ENCODE results near the gene DPM3. TPM values are rescaled to one million over a fixed set of nuclear protein-coding genes. Genes with fewer than 3 reads are reported as not detected.

The DPM3 gene
- total and polyA plus RNA-seq, 11 donors = 46.1 to 216 (median 61.0) TPM

DNA sequence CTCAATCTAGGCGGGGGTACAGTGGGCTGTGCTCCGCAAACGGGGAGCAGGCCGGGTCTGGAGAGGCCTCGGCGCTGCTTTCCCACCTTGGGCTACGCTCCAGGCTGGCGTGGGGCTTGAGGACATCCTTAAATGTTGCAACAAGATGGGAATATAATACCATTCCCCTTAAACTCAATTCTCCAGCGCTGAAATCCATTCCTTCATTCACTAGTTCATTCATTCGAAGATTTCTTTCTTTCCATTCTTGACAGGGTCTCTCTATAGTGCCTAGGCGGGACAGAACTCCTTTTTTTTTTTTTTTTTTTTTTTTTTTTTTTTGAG is 261 bp upstream of the DPM3 start:
- no peak for TF ChIP-seq POLR2A (IDR thresholded peaks at IDR 0.05)
- TF ChIP-seq, protein P1, sequence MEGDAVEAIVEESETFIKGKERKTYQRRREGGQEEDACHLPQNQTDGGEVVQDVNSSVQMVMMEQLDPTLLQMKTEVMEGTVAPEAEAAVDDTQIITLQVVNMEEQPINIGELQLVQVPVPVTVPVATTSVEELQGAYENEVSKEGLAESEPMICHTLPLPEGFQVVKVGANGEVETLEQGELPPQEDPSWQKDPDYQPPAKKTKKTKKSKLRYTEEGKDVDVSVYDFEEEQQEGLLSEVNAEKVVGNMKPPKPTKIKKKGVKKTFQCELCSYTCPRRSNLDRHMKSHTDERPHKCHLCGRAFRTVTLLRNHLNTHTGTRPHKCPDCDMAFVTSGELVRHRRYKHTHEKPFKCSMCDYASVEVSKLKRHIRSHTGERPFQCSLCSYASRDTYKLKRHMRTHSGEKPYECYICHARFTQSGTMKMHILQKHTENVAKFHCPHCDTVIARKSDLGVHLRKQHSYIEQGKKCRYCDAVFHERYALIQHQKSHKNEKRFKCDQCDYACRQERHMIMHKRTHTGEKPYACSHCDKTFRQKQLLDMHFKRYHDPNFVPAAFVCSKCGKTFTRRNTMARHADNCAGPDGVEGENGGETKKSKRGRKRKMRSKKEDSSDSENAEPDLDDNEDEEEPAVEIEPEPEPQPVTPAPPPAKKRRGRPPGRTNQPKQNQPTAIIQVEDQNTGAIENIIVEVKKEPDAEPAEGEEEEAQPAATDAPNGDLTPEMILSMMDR (IDR thresholded peaks at IDR 0.05) = peak in 1 of 12 donors; percentile 3
- H3K4me1 ChIP-seq = peaks cover 4 to 38% (median 25%) of the 10 kb centered on the region in 12 donors
- no peak for ATAC-seq
- no peaks in the 10 kb centered on the region for H3K27me3 ChIP-seq
- H3K9me3 ChIP-seq = no peaks in the 10 kb centered on the region
- intact Hi-C loops (cut with DNase I) = no loop called here
- peaks cover 0 to 15% (median 0%) of the 10 kb centered on the region in 9 donors for H3K36me3 ChIP-seq
- WGBS, 4 donors = 4 to 9% (median 6%) methylated on average over 11 of the region's 11 CpGs
- peak overlapping the region in 11 of 12 donors; percentile 37 to 97 (median 91) for H3K27ac ChIP-seq
- peak overlapping the region; percentile 62 to 96 (median 84) for H3K4me3 ChIP-seq
- no peak for DNase-seq

DNA sequence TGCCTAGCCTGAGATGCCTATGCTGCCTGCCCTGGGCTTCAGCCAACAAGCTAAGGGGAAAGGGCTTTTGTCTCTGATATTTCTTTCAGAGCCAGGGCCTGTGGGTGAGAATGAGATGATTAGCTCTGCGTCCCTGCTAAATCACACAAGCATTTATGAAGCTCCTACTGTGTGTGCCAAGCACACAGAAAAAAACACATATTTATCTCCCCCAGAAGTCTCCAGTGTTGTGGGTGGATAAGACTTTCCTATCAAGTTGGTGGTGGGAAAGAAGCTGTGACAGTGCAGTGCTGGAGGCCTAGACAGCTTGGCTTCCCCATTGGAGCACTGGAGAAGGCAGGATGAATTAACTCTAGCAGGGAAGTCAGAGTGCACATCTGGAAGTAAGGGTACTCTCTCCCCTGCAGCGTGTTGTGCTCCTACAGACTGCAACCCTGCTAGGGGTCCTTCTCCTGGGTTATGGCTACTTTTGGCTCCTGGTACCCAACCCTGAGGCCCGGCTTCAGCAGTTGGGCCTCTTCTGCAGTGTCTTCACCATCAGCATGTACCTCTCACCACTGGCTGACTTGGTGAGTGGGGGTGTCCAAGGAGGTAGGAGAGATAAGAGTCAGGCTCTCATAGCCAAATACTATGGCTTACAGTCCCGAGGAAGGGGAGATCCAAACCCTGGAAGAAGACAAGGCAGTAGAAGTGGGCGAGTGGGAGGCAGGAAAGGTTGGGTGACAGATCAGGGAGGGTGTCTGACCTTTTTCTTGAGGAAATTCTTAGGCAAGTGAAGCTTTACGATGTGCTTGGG is 3.0 kb downstream of the DPM3 start:
- H3K9me3 ChIP-seq = no peaks in the 10 kb centered on the region
- peaks cover 0 to 39% (median 26%) of the 10 kb centered on the region in 9 donors for H3K36me3 ChIP-seq
- TF ChIP-seq POLR2A (IDR thresholded peaks at IDR 0.05) = no peak
- TF ChIP-seq, protein P1 (IDR thresholded peaks at IDR 0.05) = no peak
- WGBS, 4 donors = 77 to 83% (median 80%) methylated on average over 6 of the region's 6 CpGs
- intact Hi-C loops (cut with DNase I) = loop anchor here in 2 of 10 donors (2.0 to 5.0 kb wide), 2 partner anchors 35 to 75 kb away; partner anchors contain the start of genes EFNA4 (in 1 of the 2), KRTCAP2 (in 1 of the 2) and TRIM46 (in 1 of the 2)
- peaks cover 16 to 68% (median 53%) of the 10 kb centered on the region in 12 donors for H3K4me1 ChIP-seq
- H3K4me3 ChIP-seq = peak overlapping the region in 6 of 12 donors; percentile 60 to 86 (median 71)
- ATAC-seq = no peak
- H3K27me3 ChIP-seq = no peaks in the 10 kb centered on the region
- DNase-seq = no peak
- peak overlapping the region in 11 of 12 donors; percentile 90 to 99 (median 97) for H3K27ac ChIP-seq

DNA sequence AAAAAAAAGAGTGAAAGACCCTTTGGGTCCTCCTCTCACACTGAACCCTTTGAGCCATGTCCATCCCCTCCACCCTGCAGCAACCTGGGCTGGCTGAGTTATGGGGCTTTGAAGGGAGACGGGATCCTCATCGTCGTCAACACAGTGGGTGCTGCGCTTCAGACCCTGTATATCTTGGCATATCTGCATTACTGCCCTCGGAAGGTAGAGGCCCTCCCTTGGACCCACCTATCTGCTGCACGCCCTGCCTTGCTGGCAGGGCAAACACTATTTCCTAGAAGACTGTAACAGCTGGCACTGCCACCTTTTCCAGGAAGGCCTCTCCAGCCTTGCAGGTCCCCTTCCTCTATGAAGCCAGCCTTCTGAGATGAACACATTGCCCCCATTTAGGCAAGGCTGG is 3.6 kb downstream of the DPM3 start:
- Histone ChIP-seq H3K9me3 (no peaks in the 10 kb centered on the region), H3K27ac (peak overlapping the region in 11 of 12 donors; percentile 90 to 99 (median 97)), H3K36me3 (peaks cover 0 to 45% (median 32%) of the 10 kb centered on the region in 9 donors), H3K4me1 (peaks cover 16 to 74% (median 58%) of the 10 kb centered on the region in 12 donors), H3K4me3 (peak overlapping the region in 11 of 12 donors; percentile 47 to 86 (median 60)), H3K27me3 (no peaks in the 10 kb centered on the region)
- 34 to 47% (median 44%) methylated on average over 6 of the region's 6 CpGs for WGBS, 4 donors
- intact Hi-C loops (cut with DNase I) = loop anchor here in 2 of 10 donors (2.0 to 5.0 kb wide), 2 partner anchors 36 to 74 kb away; partner anchors contain the start of genes EFNA4 (in 1 of the 2), KRTCAP2 (in 1 of the 2) and TRIM46 (in 1 of the 2)
- TF ChIP-seq POLR2A (IDR thresholded peaks at IDR 0.05) = no peak
- TF ChIP-seq, protein P1 (IDR thresholded peaks at IDR 0.05) = no peak
- ATAC-seq = no peak
- DNase-seq = no peak

DNA sequence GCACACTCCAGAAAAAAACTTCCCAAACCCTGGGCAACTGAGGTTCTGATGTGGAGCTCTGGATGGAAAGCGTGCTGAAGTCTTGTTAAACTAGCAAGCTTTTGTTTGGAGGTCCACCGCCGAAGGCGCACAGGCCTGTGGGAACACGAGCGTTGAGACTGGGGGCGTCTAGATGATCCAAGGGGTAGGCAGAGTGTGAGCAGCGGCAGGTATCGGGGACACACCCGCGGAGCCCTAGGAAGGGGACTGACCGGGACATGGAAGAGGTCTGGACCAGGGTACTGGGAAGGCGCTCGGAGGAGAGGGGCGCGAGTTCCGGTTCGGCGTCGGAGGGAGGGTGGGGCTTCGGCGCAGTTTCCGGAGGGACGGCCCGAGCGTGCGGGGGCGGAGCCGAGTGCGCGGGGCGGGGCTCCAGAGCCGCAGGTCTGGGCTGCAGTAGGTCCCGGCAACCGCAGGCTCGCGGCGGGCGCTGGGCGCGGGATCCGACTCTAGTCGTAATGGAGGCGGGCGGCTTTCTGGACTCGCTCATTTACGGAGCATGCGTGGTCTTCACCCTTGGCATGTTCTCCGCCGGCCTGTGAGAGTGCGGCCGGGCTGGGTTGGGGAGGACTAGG is 4.8 kb downstream of the DPM3 start, which contains the start of gene SLC50A1:
TSS of gene SLC50A1 (plus strand) at position 438 of the 614 bp plus-strand sequence. CDS start at position 498, 60 bp downstream.
- Histone ChIP-seq H3K9me3 (no peaks in the 10 kb centered on the region), H3K27ac (peak within 1 kb of the TSS; percentile 90 to 99 (median 98)), H3K36me3 (peaks cover 0 to 53% (median 39%) of the 10 kb centered on the region in 9 donors), H3K27me3 (no peaks in the 10 kb centered on the region), H3K4me1 (peaks cover 21 to 86% (median 67%) of the 10 kb centered on the region in 12 donors), H3K4me3 (peak within 1 kb of the TSS; percentile 47 to 86 (median 60))
- WGBS, 4 donors = 0% methylated on average over 22 to 52 of the region's 52 CpGs
- peak; percentile 56 to 91 for TF ChIP-seq POLR2A (IDR thresholded peaks at IDR 0.05)
- TF ChIP-seq, protein P1 (IDR thresholded peaks at IDR 0.05) = peak in 8 of 12 donors; percentile 17 to 55 (median 35)
- peak; percentile 95 to 97 (median 96) for DNase-seq
- intact Hi-C loops (cut with DNase I) = loop anchor here in 2 of 10 donors (2.0 to 5.0 kb wide), 2 partner anchors 37 to 73 kb away; partner anchors contain the start of genes EFNA4 (in 1 of the 2), KRTCAP2 (in 1 of the 2) and TRIM46 (in 1 of the 2)
- peak; percentile 91 to 93 (median 92) for ATAC-seq
